Measurements from ENCODE around the gene CENPC.
A peak's percentile ranks its signal among the peaks of the same experiment; 100 is the strongest.
"Not testable (repeated sequence)": the region's sequence is repeated elsewhere in the genome, so short reads cannot be mapped to it uniquely, and the experiment has no call there.

CENPC gene

GRCh38 chr4:67550857-67551256 lies 5.6 kb upstream of the CENPC start:
- no peak for DNase-seq

- no peak for DNase-seq
These were observed 5.1 kb upstream of the CENPC start for GRCh38 chr4:67550451-67550850.

- no peak for DNase-seq
These were observed 3.8 kb upstream of the CENPC start for GRCh38 chr4:67549123-67549522.

GRCh38 chr4:67546971-67547370 lies 1.7 kb upstream of the CENPC start:
- no peak for DNase-seq

- no peak for DNase-seq
These were observed 677 bp upstream of the CENPC start for GRCh38 chr4:67546004-67546356.

GRCh38 chr4:67542076-67542475 lies 3.2 kb downstream of the CENPC start:
- no peak for DNase-seq

- DNase-seq = no peak
These were observed 5.5 kb downstream of the CENPC start for GRCh38 chr4:67539830-67540229.

GRCh38 chr4:67535280-67535840 lies 9.9 kb downstream of the CENPC start:
- no peak for DNase-seq

GRCh38 chr4:67533112-67533511 lies 12.2 kb downstream of the CENPC start:
- no peak for DNase-seq

- DNase-seq = not testable (repeated sequence)
These were observed 12.9 kb downstream of the CENPC start for GRCh38 chr4:67532397-67532796.

- DNase-seq = no peak
These were observed 13.8 kb downstream of the CENPC start for GRCh38 chr4:67531379-67531962.

- not testable (repeated sequence) for DNase-seq
These were observed 21.2 kb downstream of the CENPC start for GRCh38 chr4:67524140-67524539.

- DNase-seq = peak in 1 of 2 experiments; percentile 28
These were observed 22.2 kb downstream of the CENPC start for GRCh38 chr4:67522851-67523671.

GRCh38 chr4:67522230-67522629 lies 23.1 kb downstream of the CENPC start:
- DNase-seq = no peak

GRCh38 chr4:67521506-67521905 lies 23.8 kb downstream of the CENPC start:
- no peak for DNase-seq

- no peak for DNase-seq
These were observed 25.2 kb downstream of the CENPC start for GRCh38 chr4:67520141-67520540.

GRCh38 chr4:67512501-67512900 lies 32.8 kb downstream of the CENPC start:
- DNase-seq = no peak

GRCh38 chr4:67500373-67500772 lies 44.9 kb downstream of the CENPC start:
- no peak for DNase-seq

GRCh38 chr4:67499799-67500198 lies 45.5 kb downstream of the CENPC start:
- DNase-seq = no peak

- DNase-seq = no peak
These were observed 61.3 kb downstream of the CENPC start for GRCh38 chr4:67483868-67484602.

GRCh38 chr4:67480810-67481209 lies 64.5 kb downstream of the CENPC start:
- no peak for DNase-seq

GRCh38 chr4:67475155-67475554 lies 70.1 kb downstream of the CENPC start:
- no peak for DNase-seq

GRCh38 chr4:67470871-67471270 lies 74.4 kb downstream of the CENPC start:
- no peak for DNase-seq

- no peak for DNase-seq
These were observed 76.5 kb downstream of the CENPC start for GRCh38 chr4:67468830-67469229.

Data from activated CD4-positive, alpha-beta T cell treated with anti-CD3 and anti-CD28 coated beads, Interleukin-2, amount 50 U/mL, for 48 hours (primary cell).